H1 (cell line): ENCODE data around the gene TRIM24. TPM values are rescaled to one million over a fixed set of nuclear protein-coding genes. Genes with fewer than 3 reads are reported as not detected.

ENCODE experiments used
- CTCF ChIA-PET: fragments of 300-600 bp; sonication (Branson Sonifier 250); formaldehyde crosslinking; loops from one replicate; lab custom pipeline; 2021; ENCODE audit not compliant: partially characterized antibody; lab: Charles Lee
- POLR2A ChIA-PET: fragments of 300-600 bp; sonication (Branson Sonifier 250); formaldehyde crosslinking; loops from one replicate; lab custom pipeline; 2021; ENCODE audit warnings: inconsistent platforms; ENCODE audit not compliant: partially characterized antibody; lab: Charles Lee
- DNase-seq, 2 experiments: peaks; one replicate each; pipeline versions ENCODE4 v3.0.0 to v3.0.0-alpha.2; 2010 to 2022; ENCODE audit warnings: low spot score in 2 of 2, low read depth in 1 of 2, mixed read lengths in 1 of 2
- FAIRE-seq: peaks from 2 replicates; lab custom pipeline; 2011; peaks lifted over from hg19 to GRCh38; lab: Jason Lieb, UNC
- H2AFZ ChIP-seq: 2 replicates; pipeline ENCODE4 v1.8.1; 2012; ENCODE audit warnings: low read length, inconsistent platforms
- H2AK5ac ChIP-seq: 2 replicates; pipeline ENCODE4 v1.6.1; 2013; ENCODE audit warnings: low read depth, low read length
- H2BK120ac ChIP-seq: replicated peaks from 2 replicates; pipeline ENCODE3; 2013; ENCODE audit warnings: low read depth, low read length, inconsistent platforms
- H2BK12ac ChIP-seq: 2 replicates; pipeline ENCODE4 v1.6.1; 2013; ENCODE audit warnings: low read depth, low read length
- H2BK15ac ChIP-seq: 2 replicates; pipeline ENCODE4 v1.6.1; 2013; ENCODE audit warnings: low read length
- H2BK20ac ChIP-seq: 2 replicates; pipeline ENCODE4 v1.6.1; 2013; ENCODE audit warnings: low read length
- H2BK5ac ChIP-seq: 2 replicates; pipeline ENCODE4 v1.6.1; 2013; ENCODE audit warnings: low read depth, low read length
- H3K14ac ChIP-seq: 2 replicates; pipeline ENCODE4 v1.6.1; 2013; ENCODE audit warnings: inconsistent platforms; ENCODE audit not compliant: insufficient read length
- H3K18ac ChIP-seq: 2 replicates; pipeline ENCODE4 v1.6.1; 2013; ENCODE audit warnings: low read length; ENCODE audit errors: extremely low read depth
- H3K23ac ChIP-seq: 2 replicates; pipeline ENCODE4 v1.6.1; 2013; ENCODE audit warnings: inconsistent platforms; ENCODE audit not compliant: insufficient read length
- H3K23me2 ChIP-seq: 2 replicates; pipeline ENCODE4 v1.6.1; 2013; ENCODE audit warnings: low read depth, low read length
- H3K27ac ChIP-seq: 2 replicates; pipeline ENCODE4 v1.6.1; 2011; ENCODE audit warnings: low read depth, low read length, inconsistent platforms
- H3K27me3 ChIP-seq, 4 experiments: replicated peaks in 1 of 4; 1 replicate in 1 of 4; 2 replicates in 3 of 4; pipeline versions ENCODE4 v1.6.1 to v1.8.1; 2011 to 2013; ENCODE audit warnings: low read length in 3 of 4, mild to moderate bottlenecking in 3 of 4, inconsistent platforms in 2 of 4, mixed read lengths in 2 of 4, moderate library complexity in 1 of 4; ENCODE audit not compliant: control insufficient read depth in 3 of 4, insufficient read depth in 3 of 4; ENCODE audit errors: extremely low read depth in 1 of 4
- H3K36me3 ChIP-seq, 4 experiments: 2 replicates each; pipeline versions ENCODE4 v1.6.1 to v1.8.1; 2011 to 2013; ENCODE audit warnings: mild to moderate bottlenecking in 4 of 4, low read length in 3 of 4, moderate library complexity in 2 of 4, control low read depth in 1 of 4, inconsistent platforms in 1 of 4; ENCODE audit not compliant: insufficient read depth in 4 of 4, control insufficient read depth in 2 of 4
- H3K4ac ChIP-seq: replicated peaks from 2 replicates; pipeline ENCODE3; 2013; ENCODE audit warnings: low read length, low read depth, mixed read lengths, inconsistent platforms; ENCODE audit not compliant: insufficient read length
- H3K4me1 ChIP-seq, 4 experiments: replicated peaks in 1 of 4; 1 replicate in 1 of 4; 2 replicates in 3 of 4; pipeline versions ENCODE4 v1.6.1 to v1.8.1; 2011 to 2013; ENCODE audit warnings: low read length in 3 of 4, inconsistent platforms in 2 of 4, mixed read lengths in 1 of 4; ENCODE audit not compliant: insufficient read depth in 4 of 4, control insufficient read depth in 3 of 4
- H3K4me2 ChIP-seq, 2 experiments: 2 replicates each; pipeline versions ENCODE4 v1.6.1 to v1.8.1; 2011 to 2013; ENCODE audit warnings: low read depth in 2 of 2, low read length in 2 of 2, control low read depth in 1 of 2, inconsistent platforms in 1 of 2, mild to moderate bottlenecking in 1 of 2; ENCODE audit not compliant: insufficient read depth in 1 of 2
- H3K4me3 ChIP-seq, 4 experiments: fragments of 200-600, 300-600 bp in 1 of 4; sonication (generic), shearing (Covaris generic), sonication (Bioruptor Twin) in 1 of 4; 2 replicates each; pipeline versions ENCODE4 v1.5.1 to v1.8.1; 2011 to 2016; ENCODE audit warnings: low read length in 4 of 4, low read depth in 3 of 4, control low read depth in 2 of 4, inconsistent platforms in 2 of 4, mild to moderate bottlenecking in 2 of 4, mixed read lengths in 1 of 4, moderate library complexity in 1 of 4; ENCODE audit not compliant: insufficient read depth in 2 of 4; ENCODE audit errors: extremely low read depth in 1 of 4
- H3K56ac ChIP-seq: replicated peaks from 2 replicates; pipeline ENCODE3; 2013; ENCODE audit warnings: low read depth, mild to moderate bottlenecking, mixed read lengths, low read length, inconsistent platforms; ENCODE audit not compliant: insufficient read length
- H3K79me1 ChIP-seq: 2 replicates; pipeline ENCODE4 v1.6.1; 2013; ENCODE audit warnings: low read depth, low read length, control low read depth
- H3K79me2 ChIP-seq, 2 experiments: 2 replicates each; pipeline versions ENCODE4 v1.6.1 to v1.8.1; 2012 to 2013; ENCODE audit warnings: low read length in 2 of 2, mild to moderate bottlenecking in 2 of 2, inconsistent platforms in 1 of 2; ENCODE audit not compliant: insufficient read depth in 2 of 2, control insufficient read depth in 1 of 2
- H3K9ac ChIP-seq, 4 experiments: replicated peaks in 1 of 4; 1 replicate in 1 of 4; 2 replicates in 3 of 4; pipeline versions ENCODE4 v1.6.1 to v1.8.1; 2011 to 2013; ENCODE audit warnings: low read depth in 3 of 4, low read length in 3 of 4, control low read depth in 2 of 4, mild to moderate bottlenecking in 2 of 4, moderate library complexity in 2 of 4, inconsistent platforms in 1 of 4; ENCODE audit errors: extremely low read depth in 1 of 4
- H3K9me3 ChIP-seq, 2 experiments: 2 replicates each; pipeline versions ENCODE4 v1.6.1 to v1.8.1; 2012 to 2013; ENCODE audit warnings: mild to moderate bottlenecking in 2 of 2, moderate library complexity in 2 of 2, control low read depth in 1 of 2, inconsistent platforms in 1 of 2, low read depth in 1 of 2, low read length in 1 of 2, mixed read lengths in 1 of 2; ENCODE audit not compliant: insufficient read depth in 2 of 2
- H4K20me1 ChIP-seq, 2 experiments: replicated peaks in 1 of 2; 2 replicates each; pipeline versions ENCODE3 to v1.8.1; 2011 to 2013; ENCODE audit warnings: inconsistent platforms in 2 of 2, low read length in 2 of 2, mild to moderate bottlenecking in 1 of 2; ENCODE audit not compliant: insufficient read depth in 2 of 2, control insufficient read depth in 1 of 2
- H4K5ac ChIP-seq: 2 replicates; pipeline ENCODE4 v1.6.1; 2013; ENCODE audit warnings: low read length, low read depth, mixed read lengths, inconsistent platforms; ENCODE audit not compliant: insufficient read length
- H4K8ac ChIP-seq: 2 replicates; pipeline ENCODE4 v1.8.0; 2013; ENCODE audit warnings: mild to moderate bottlenecking, moderate library complexity, low read length, inconsistent platforms; ENCODE audit not compliant: insufficient read depth; ENCODE audit errors: extremely low read depth
- H4K91ac ChIP-seq: replicated peaks from 2 replicates; pipeline ENCODE3; 2013; ENCODE audit warnings: low read length, mixed read lengths, inconsistent platforms; ENCODE audit not compliant: insufficient read length
- ASH2L ChIP-seq: fragments of 200-600, 300-600 bp; sonication (generic); IDR thresholded peaks from one replicate; pipeline ENCODE4 v1.7.1; 2017; ENCODE audit warnings: low read length
- BACH1 ChIP-seq: IDR thresholded peaks from 2 replicates; pipeline ENCODE4 v1.6.1; 2012; ENCODE audit warnings: low read length, improper control_type of control experiment
- WGBS, 2 experiments: shearing (Covaris generic) in 1 of 2; methylation state at CpG; one replicate each; pipeline versions ENCODE4 v1.1.6 to v1.1.7; 2013 to 2015; ENCODE audit warnings: low lambda C conversion rate in 2 of 2, mixed read lengths in 2 of 2, inconsistent platforms in 1 of 2, low coverage in 1 of 2, missing lambda C conversion rate in 1 of 2; ENCODE audit not compliant: insufficient replicate concordance in 2 of 2, insufficient coverage in 1 of 2, insufficient read length in 1 of 2; ENCODE audit errors: extremely low coverage in 1 of 2, missing lambda C conversion rate in 1 of 2; 5-methylcytosine and 5-hydroxymethylcytosine counted together
- polyA plus RNA-seq, 7 experiments: library from polyadenylated mRNA; depleted of rRNA in 3 of 7; stranded (reverse) in 5 of 7; unstranded in 2 of 7; fragments of >200 nt in 5 of 7; fragments of 200-250 nt in 2 of 7; gene quantifications; 1 replicate in 5 of 7; 2 replicates in 1 of 7; 4 replicates in 1 of 7; pipeline versions ENCODE4 v1.2.1 to v1.2.3, GENCODE V29; 2011 to 2013; ENCODE audit warnings: missing spikeins in 2 of 7, mixed read lengths in 2 of 7
- total RNA-seq: library from RNA; stranded (reverse); fragmentation: NEBNext Ultra II Directional; extraction: Animal tissue kit (Norgen Biotek cat#: 25700); gene quantifications from 2 replicates; pipeline ENCODE4 v1.2.1, GENCODE V29; 2021

The TRIM24 gene
- total and polyA plus RNA-seq, 2 of the 8 experiments (the other 6 are each of a cell fraction or from before 2014, with no cell fraction given), result 67.6 to 149 TPM

DNA sequence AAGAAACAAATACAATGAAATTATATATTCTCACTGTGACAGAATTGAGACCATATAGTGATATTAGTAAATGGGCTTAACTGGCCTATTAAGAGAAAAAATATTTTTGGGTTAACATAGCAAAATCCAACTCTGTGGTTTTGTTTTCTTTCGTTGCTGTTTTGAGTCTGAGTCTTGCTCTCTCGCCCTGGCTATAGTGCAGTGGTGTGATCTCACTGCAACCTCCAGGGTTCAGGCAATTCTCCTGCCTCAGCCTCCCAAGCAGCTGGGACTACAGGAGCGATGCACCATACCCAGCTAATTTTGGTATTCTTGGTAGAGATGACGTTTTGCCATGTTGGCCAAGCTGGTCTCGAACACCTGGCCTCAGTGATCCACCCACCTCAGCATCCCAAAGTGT lies 15.3 kb downstream of the TRIM24 start:
- 93% methylated on average over 5 of the region's 5 CpGs; no CpG with 5 or more reads in 1 of the 2 experiments for WGBS, 2 experiments

More for the DNA sequence above, 15.3 kb downstream of the TRIM24 start:
- H4K20me1 ChIP-seq, result peaks cover 20 to 52% of the 10 kb centered on the region in 2 experiments
- H4K5ac ChIP-seq, result no peak overlapping the region
- no peak for TF ChIP-seq BACH1
- TF ChIP-seq ASH2L, result no peak
- no peak overlapping the region for H2BK5ac ChIP-seq
- H3K9me3 ChIP-seq, result no peaks in the 10 kb centered on the region
- no peak overlapping the region for H3K4me2 ChIP-seq
- H3K4me3 ChIP-seq, result no peak overlapping the region
- H3K79me1 ChIP-seq, result no peaks in the 10 kb centered on the region; the same call in 1 of the 2 replicates
- peaks cover 77 to 99% of the 10 kb centered on the region in 2 experiments for H3K79me2 ChIP-seq
- H3K4me1 ChIP-seq, result peaks cover 0 to 32% (median 8%) of the 10 kb centered on the region in 4 experiments; a peak in 6 of 7 replicates
- H4K8ac ChIP-seq, result no peak overlapping the region
- ChIA-PET CTCF (interaction anchor here (0.6 kb wide), 1 partner anchor 155 kb away, joined by 3 read pairs; no protein-coding TSS in a partner anchor), POLR2A (interaction anchor here (1.0 to 2.0 kb wide), 3 partner anchors 8 to 15 kb away, joined by 3 to 5 read pairs (median 5); partner anchors contain the start of gene TRIM24)
- H3K9ac ChIP-seq, result no peak overlapping the region
- no peak overlapping the region for H2BK15ac ChIP-seq
- no peak overlapping the region for H3K27ac ChIP-seq
- no peak overlapping the region for H3K23ac ChIP-seq
- H2BK20ac ChIP-seq, result no peak overlapping the region
- no peak overlapping the region for H3K4ac ChIP-seq
- no peak overlapping the region for H2BK120ac ChIP-seq
- H3K36me3 ChIP-seq, result peaks cover 0 to 17% (median 0%) of the 10 kb centered on the region in 4 experiments; a peak in 1 of 8 replicates
- FAIRE-seq (no peak), DNase-seq (no peak)
- no peak overlapping the region for H3K56ac ChIP-seq
- no peak overlapping the region for H3K18ac ChIP-seq
- no peak overlapping the region for H3K14ac ChIP-seq
- H3K23me2 ChIP-seq, result no peaks in the 10 kb centered on the region; the same call in 1 of the 2 replicates
- H3K27me3 ChIP-seq, result no peaks in the 10 kb centered on the region
- no peak overlapping the region for H4K91ac ChIP-seq
- H2AK5ac ChIP-seq, result no peak overlapping the region
- no peak overlapping the region for H2AFZ ChIP-seq
- no peak overlapping the region for H2BK12ac ChIP-seq
